AG04450 (cell line): ENCODE results near the gene ADAMTS2. TPM values are rescaled to one million over a fixed set of nuclear protein-coding genes. Genes with fewer than 3 reads are reported as not detected.

Source experiments
- CTCF ChIA-PET: fragments of 300-600, 350-600 bp; formaldehyde crosslinking; extraction: SDS; loops from one replicate; lab custom pipeline; 2022; ENCODE audit warnings: antibody characterized with exemption, inconsistent platforms; lab: Charles Lee
- POLR2A ChIA-PET: fragments of 350-600 bp; formaldehyde crosslinking; extraction: SDS; loops from one replicate; lab custom pipeline; 2021; ENCODE audit warnings: antibody characterized with exemption, inconsistent platforms; lab: Yijun Ruan, JAX
- DNase-seq: peaks from one replicate; pipeline ENCODE4 v3.0.0-alpha.2; 2011; ENCODE audit warnings: low read depth, low spot score
- H3K27ac ChIP-seq: one replicate; pipeline ENCODE4 v1.5.1; 2012; ENCODE audit warnings: low read depth, low read length, control low read depth
- H3K27me3 ChIP-seq: one replicate; pipeline ENCODE4 v1.6.0; 2012; ENCODE audit warnings: low read length; ENCODE audit not compliant: control insufficient read depth, insufficient read depth
- H3K4me3 ChIP-seq: 2 replicates; pipeline ENCODE4 v1.5.1; 2011; ENCODE audit warnings: mild to moderate bottlenecking, low read depth, low read length, control low read depth
- H3K9me3 ChIP-seq: 2 replicates; pipeline ENCODE4 v1.5.1; 2012; ENCODE audit warnings: low read length; ENCODE audit not compliant: control insufficient read depth, insufficient read depth
- CTCF ChIP-seq: IDR thresholded peaks from 2 replicates; pipeline ENCODE4 v1.5.1; 2011; ENCODE audit warnings: low read depth, low read length, control low read depth, inconsistent platforms
- polyA plus RNA-seq: library from polyadenylated mRNA; depleted of rRNA; stranded (reverse); fragments of >200 nt; gene quantifications from 2 replicates; pipeline ENCODE4 v1.2.3, GENCODE V29; 2011

ADAMTS2 gene
- polyA plus RNA-seq, 1 experiment = 22.6 TPM

- POLR2A ChIA-PET = no interaction called here
- CTCF ChIA-PET = interaction anchor here (1.3 kb wide), 1 partner anchor 14 kb away, joined by 4 read pairs; no protein-coding TSS in a partner anchor
- H3K4me3 ChIP-seq = no peak overlapping the region
- H3K27me3 ChIP-seq = no peaks in the 10 kb centered on the region
- H3K9me3 ChIP-seq = no peaks in the 10 kb centered on the region; the same call in 1 of the 2 replicates
- no peak for DNase-seq
- TF ChIP-seq CTCF = no peak
- no peak overlapping the region for H3K27ac ChIP-seq
These were observed 82.9 kb downstream of the ADAMTS2 start for GRCh38 chr5:179262126-179262920.

- DNase-seq = no peak
- POLR2A ChIA-PET = interaction anchor here (0.6 kb wide), 1 partner anchor 83 kb away, joined by 4 read pairs; no protein-coding TSS in a partner anchor
- peak; percentile 45 for TF ChIP-seq CTCF
- CTCF ChIA-PET = interaction anchor here (1.1 to 1.3 kb wide), 2 partner anchors 13 to 19 kb away, joined by 3 to 4 read pairs; no protein-coding TSS in a partner anchor
- H3K27ac ChIP-seq = no peak overlapping the region
- no peaks in the 10 kb centered on the region; the same call in 1 of the 2 replicates for H3K9me3 ChIP-seq
- H3K4me3 ChIP-seq = no peak overlapping the region
- no peaks in the 10 kb centered on the region for H3K27me3 ChIP-seq
These were observed 83.7 kb downstream of the ADAMTS2 start for GRCh38 chr5:179261301-179262125.

GRCh38 chr5:179260324-179261070 is 84.8 kb downstream of the ADAMTS2 start:
- Histone ChIP-seq H3K27me3 (no peaks in the 10 kb centered on the region), H3K4me3 (no peak overlapping the region), H3K9me3 (no peaks in the 10 kb centered on the region; the same call in 1 of the 2 replicates), H3K27ac (no peak overlapping the region)
- POLR2A ChIA-PET = no interaction called here
- DNase-seq = no peak
- no peak for TF ChIP-seq CTCF
- CTCF ChIA-PET = interaction anchor here (1.1 to 1.3 kb wide), 2 partner anchors 12 to 18 kb away, joined by 3 to 4 read pairs; no protein-coding TSS in a partner anchor

GRCh38 chr5:179259731-179260323 is 85.4 kb downstream of the ADAMTS2 start:
- ChIA-PET CTCF (no interaction called here), POLR2A (no interaction called here)
- Histone ChIP-seq H3K9me3 (no peaks in the 10 kb centered on the region; the same call in 1 of the 2 replicates), H3K27ac (no peak overlapping the region), H3K4me3 (no peak overlapping the region), H3K27me3 (no peaks in the 10 kb centered on the region)
- no peak for TF ChIP-seq CTCF
- no peak for DNase-seq
